ENCODE data around the gene CKAP4. TPM values are rescaled to one million over a fixed set of nuclear protein-coding genes. Genes with fewer than 3 reads are reported as not detected.

The CKAP4 gene
- total RNA-seq, 2 donors from 2014 or later, result 12.0 to 14.2 TPM

DNA sequence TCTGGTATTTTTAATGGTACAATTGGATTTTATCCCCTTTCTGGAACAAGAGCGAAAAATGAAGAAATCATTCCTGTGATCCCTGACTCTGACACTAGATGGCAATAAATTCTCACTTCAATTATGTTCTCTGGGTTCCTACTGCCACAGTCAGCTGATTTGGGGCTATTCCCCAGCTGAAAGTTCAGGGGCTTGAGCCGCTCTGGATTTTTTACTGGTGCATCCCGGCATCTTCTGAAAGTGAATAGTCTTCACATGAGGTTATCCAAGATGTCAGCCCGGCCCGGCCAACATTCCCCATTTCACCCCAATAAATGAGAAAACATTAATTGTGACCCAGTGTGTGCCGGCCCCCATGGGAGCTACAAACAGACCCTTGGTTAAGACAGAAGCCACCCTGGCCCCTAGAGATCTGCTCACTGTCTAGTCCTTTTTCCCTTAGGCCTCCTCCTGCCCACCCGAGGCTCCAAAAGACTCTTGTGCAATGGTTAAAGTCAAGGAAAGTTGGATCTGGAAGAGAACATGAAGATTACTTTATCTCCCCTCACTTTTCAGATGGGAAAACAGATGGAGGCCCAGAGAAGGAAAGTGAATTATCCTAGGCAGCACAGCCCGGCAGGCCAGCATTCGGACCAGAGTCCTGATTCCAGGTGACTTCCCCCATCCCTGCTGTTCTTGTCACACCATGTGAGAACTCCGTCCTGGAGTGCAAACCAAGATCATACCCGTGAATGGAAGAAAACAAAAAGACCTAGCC lies 20.8 kb downstream of the CKAP4 start:
- ATAC-seq (replicated peaks in 1 of 2) (peak; percentile 39 to 51), DNase-seq (peak; percentile 16 to 24)
- H3K4me1 Mint-ChIP-seq (ENCODE audit: low read depth), result peaks cover 12% of the 10 kb centered on the region
- H3K4me3 Mint-ChIP-seq, result peak overlapping the region in 1 of 2 donors; percentile 5
- H3K27ac Mint-ChIP-seq, result peak overlapping the region; percentile 50
- H3K36me3 Mint-ChIP-seq (ENCODE audit: insufficient read depth in 2 of 2), result no peaks in the 10 kb centered on the region
- peaks cover 3% of the 10 kb centered on the region for H3K27me3 Mint-ChIP-seq (ENCODE audit: low read depth)
- H3K9me3 Mint-ChIP-seq, result no peaks in the 10 kb centered on the region

DNA sequence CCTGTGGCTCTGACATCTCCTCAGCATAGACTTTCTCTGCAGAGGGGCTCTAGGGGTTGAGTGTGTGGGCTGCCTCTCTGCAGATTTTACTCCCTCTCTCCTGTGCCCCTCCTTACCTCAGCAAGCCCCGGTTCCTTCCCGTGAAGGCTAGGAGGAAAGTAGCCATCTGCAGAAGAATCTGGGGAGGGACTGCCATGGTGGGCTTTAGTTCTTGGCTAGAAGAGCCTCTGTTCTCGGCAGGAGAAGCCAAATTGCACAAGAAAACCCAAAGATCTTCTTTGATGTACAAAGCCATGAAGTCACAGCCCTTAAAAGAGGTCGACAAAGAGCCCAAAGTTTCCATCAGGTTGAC lies 23.5 kb downstream of the CKAP4 start:
- peaks cover 10% of the 10 kb centered on the region for H3K27me3 Mint-ChIP-seq (ENCODE audit: low read depth)
- H3K36me3 Mint-ChIP-seq (ENCODE audit: insufficient read depth in 2 of 2), result no peaks in the 10 kb centered on the region
- peaks cover 19% of the 10 kb centered on the region for H3K4me1 Mint-ChIP-seq (ENCODE audit: low read depth)
- DNase-seq, result no peak
- H3K9me3 Mint-ChIP-seq, result no peaks in the 10 kb centered on the region
- no peak for ATAC-seq (replicated peaks in 1 of 2)
- no peak overlapping the region for H3K4me3 Mint-ChIP-seq
- H3K27ac Mint-ChIP-seq, result no peak overlapping the region

- Mint-ChIP-seq H3K27ac (no peak overlapping the region), H3K27me3 (ENCODE audit: low read depth) (peaks cover 15% of the 10 kb centered on the region), H3K4me1 (ENCODE audit: low read depth) (peaks cover 19% of the 10 kb centered on the region), H3K4me3 (no peak overlapping the region), H3K36me3 (ENCODE audit: insufficient read depth in 2 of 2) (peaks cover 2 to 5% of the 10 kb centered on the region in 2 donors), H3K9me3 (peaks cover 0 to 2% of the 10 kb centered on the region in 2 donors)
- DNase-seq (peak; percentile 70 to 79), ATAC-seq (replicated peaks in 1 of 2) (peak; percentile 75 to 77)
Measured at GRCh38 chr12:106223485-106224354, 24.1 kb downstream of the CKAP4 start.

DNA sequence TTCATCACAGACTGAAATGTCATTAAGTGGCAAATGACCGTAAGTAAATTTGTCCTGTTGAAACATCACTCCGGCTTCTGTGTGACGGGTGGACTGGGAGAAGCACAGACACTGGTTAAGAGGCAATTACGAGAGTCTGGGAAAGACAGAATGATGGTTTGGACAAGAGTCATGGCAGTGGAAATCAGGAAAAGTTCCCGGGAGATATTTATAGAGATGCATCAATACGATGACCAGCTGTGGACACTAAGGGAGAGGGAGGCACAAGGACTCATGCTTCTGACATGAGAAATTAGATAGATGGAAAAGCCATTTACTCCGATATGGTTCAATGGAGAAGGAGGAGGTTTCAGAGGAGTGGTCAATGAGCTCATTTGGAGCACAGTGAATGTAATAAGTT lies 27.3 kb downstream of the CKAP4 start:
- Mint-ChIP-seq H3K27me3 (ENCODE audit: low read depth) (peaks cover 30% of the 10 kb centered on the region), H3K9me3 (peaks cover 4 to 11% of the 10 kb centered on the region in 2 donors), H3K36me3 (ENCODE audit: insufficient read depth in 2 of 2) (peaks cover 5 to 17% of the 10 kb centered on the region in 2 donors), H3K27ac (no peak overlapping the region), H3K4me3 (no peak overlapping the region), H3K4me1 (ENCODE audit: low read depth) (peaks cover 10% of the 10 kb centered on the region)
- ATAC-seq (replicated peaks in 1 of 2), result no peak
- DNase-seq, result no peak

- DNase-seq (no peak), ATAC-seq (replicated peaks in 1 of 2) (no peak)
- Mint-ChIP-seq H3K9me3 (peaks cover 4 to 11% of the 10 kb centered on the region in 2 donors), H3K4me3 (no peak overlapping the region), H3K36me3 (ENCODE audit: insufficient read depth in 2 of 2) (peaks cover 5 to 17% of the 10 kb centered on the region in 2 donors), H3K27me3 (ENCODE audit: low read depth) (peaks cover 40% of the 10 kb centered on the region), H3K27ac (no peak overlapping the region), H3K4me1 (ENCODE audit: low read depth) (peaks cover 10% of the 10 kb centered on the region)
Measured at GRCh38 chr12:106219043-106219442, 28.8 kb downstream of the CKAP4 start.

DNA sequence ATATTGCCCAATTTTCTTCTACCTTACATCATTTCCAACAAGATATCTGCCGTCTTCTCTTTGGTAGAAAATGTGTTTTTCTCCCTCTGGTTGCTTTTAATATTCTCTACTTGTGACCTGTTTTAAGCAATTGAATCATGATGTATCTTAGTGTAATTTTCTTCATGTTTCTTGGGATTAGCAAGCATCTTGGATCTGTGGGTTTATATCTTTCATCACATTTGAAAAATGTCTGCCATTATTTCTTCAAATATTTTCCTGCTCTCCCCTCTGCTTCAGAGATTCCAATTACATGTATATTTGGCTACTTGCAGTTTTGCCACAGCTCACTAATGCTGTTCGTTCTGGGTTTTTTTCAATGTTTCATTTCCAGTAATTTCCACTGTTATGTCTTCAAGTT lies 30.1 kb downstream of the CKAP4 start:
- no peak overlapping the region for H3K27ac Mint-ChIP-seq
- H3K4me3 Mint-ChIP-seq, result no peak overlapping the region
- peaks cover 40% of the 10 kb centered on the region for H3K27me3 Mint-ChIP-seq (ENCODE audit: low read depth)
- H3K4me1 Mint-ChIP-seq (ENCODE audit: low read depth), result peaks cover 10% of the 10 kb centered on the region
- no peak for ATAC-seq (replicated peaks in 1 of 2)
- peaks cover 5 to 17% of the 10 kb centered on the region in 2 donors for H3K36me3 Mint-ChIP-seq (ENCODE audit: insufficient read depth in 2 of 2)
- no peak for DNase-seq
- H3K9me3 Mint-ChIP-seq, result peaks cover 4 to 11% of the 10 kb centered on the region in 2 donors

GRCh38 chr12:106214571-106214970 lies 33.2 kb downstream of the CKAP4 start:
- peaks cover 5 to 17% of the 10 kb centered on the region in 2 donors for H3K36me3 Mint-ChIP-seq (ENCODE audit: insufficient read depth in 2 of 2)
- ATAC-seq (replicated peaks in 1 of 2), result no peak
- peaks cover 51% of the 10 kb centered on the region for H3K27me3 Mint-ChIP-seq (ENCODE audit: low read depth)
- H3K27ac Mint-ChIP-seq, result no peak overlapping the region
- no peak for DNase-seq
- no peak overlapping the region for H3K4me3 Mint-ChIP-seq
- no peaks in the 10 kb centered on the region for H3K4me1 Mint-ChIP-seq (ENCODE audit: low read depth)
- H3K9me3 Mint-ChIP-seq, result peaks cover 4 to 11% of the 10 kb centered on the region in 2 donors

GRCh38 chr12:106213662-106214061 lies 34.2 kb downstream of the CKAP4 start:
- no peak for ATAC-seq (replicated peaks in 1 of 2)
- DNase-seq, result no peak
- peaks cover 4 to 11% of the 10 kb centered on the region in 2 donors for H3K36me3 Mint-ChIP-seq (ENCODE audit: insufficient read depth in 2 of 2)
- peaks cover 51% of the 10 kb centered on the region for H3K27me3 Mint-ChIP-seq (ENCODE audit: low read depth)
- no peak overlapping the region for H3K27ac Mint-ChIP-seq
- no peak overlapping the region for H3K4me3 Mint-ChIP-seq
- H3K9me3 Mint-ChIP-seq, result peaks cover 4 to 9% of the 10 kb centered on the region in 2 donors
- no peaks in the 10 kb centered on the region for H3K4me1 Mint-ChIP-seq (ENCODE audit: low read depth)

- H3K27me3 Mint-ChIP-seq (ENCODE audit: low read depth), result peaks cover 47% of the 10 kb centered on the region
- no peak for DNase-seq
- H3K27ac Mint-ChIP-seq, result no peak overlapping the region
- H3K36me3 Mint-ChIP-seq (ENCODE audit: insufficient read depth in 2 of 2), result no peaks in the 10 kb centered on the region
- H3K9me3 Mint-ChIP-seq, result no peaks in the 10 kb centered on the region
- no peaks in the 10 kb centered on the region for H3K4me1 Mint-ChIP-seq (ENCODE audit: low read depth)
- no peak overlapping the region for H3K4me3 Mint-ChIP-seq
- ATAC-seq (replicated peaks in 1 of 2), result no peak
Measured at GRCh38 chr12:106211973-106212372, 35.8 kb downstream of the CKAP4 start.

- no peak overlapping the region for H3K4me3 Mint-ChIP-seq
- H3K36me3 Mint-ChIP-seq (ENCODE audit: insufficient read depth in 2 of 2), result peaks cover 0 to 2% of the 10 kb centered on the region in 2 donors
- H3K27me3 Mint-ChIP-seq (ENCODE audit: low read depth), result peaks cover 18% of the 10 kb centered on the region
- H3K4me1 Mint-ChIP-seq (ENCODE audit: low read depth), result no peaks in the 10 kb centered on the region
- H3K9me3 Mint-ChIP-seq, result peaks cover 0 to 3% of the 10 kb centered on the region in 2 donors
- no peak for DNase-seq
- no peak overlapping the region for H3K27ac Mint-ChIP-seq
- no peak for ATAC-seq (replicated peaks in 1 of 2)
Measured at GRCh38 chr12:106205208-106206069, 42.4 kb downstream of the CKAP4 start.

DNA sequence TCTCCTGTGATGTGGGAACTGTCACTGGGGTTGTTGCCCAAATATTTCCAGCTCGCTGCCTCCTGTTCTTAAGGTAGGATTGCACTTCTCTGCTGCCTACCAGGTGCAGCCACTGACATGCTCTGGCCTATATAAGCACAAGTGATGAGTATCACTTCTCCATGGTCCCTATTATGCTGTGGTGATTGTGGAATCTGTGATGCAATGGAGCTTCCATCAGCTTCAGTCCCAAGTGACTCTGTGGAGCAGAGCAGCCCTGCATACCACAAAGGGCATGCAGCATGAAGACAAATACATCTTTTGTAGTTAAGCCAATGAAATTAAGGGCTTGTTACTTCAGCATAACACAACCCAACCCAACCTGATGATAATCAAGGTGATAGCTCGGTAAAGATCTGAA lies 43.5 kb downstream of the CKAP4 start:
- H3K4me3 Mint-ChIP-seq, result no peak overlapping the region
- H3K27me3 Mint-ChIP-seq (ENCODE audit: low read depth), result peaks cover 7% of the 10 kb centered on the region
- H3K4me1 Mint-ChIP-seq (ENCODE audit: low read depth), result no peaks in the 10 kb centered on the region
- peaks cover 0 to 3% of the 10 kb centered on the region in 2 donors for H3K9me3 Mint-ChIP-seq
- no peak overlapping the region for H3K27ac Mint-ChIP-seq
- H3K36me3 Mint-ChIP-seq (ENCODE audit: insufficient read depth in 2 of 2), result peaks cover 0 to 2% of the 10 kb centered on the region in 2 donors
- no peak for DNase-seq
- no peak for ATAC-seq (replicated peaks in 1 of 2)

DNA sequence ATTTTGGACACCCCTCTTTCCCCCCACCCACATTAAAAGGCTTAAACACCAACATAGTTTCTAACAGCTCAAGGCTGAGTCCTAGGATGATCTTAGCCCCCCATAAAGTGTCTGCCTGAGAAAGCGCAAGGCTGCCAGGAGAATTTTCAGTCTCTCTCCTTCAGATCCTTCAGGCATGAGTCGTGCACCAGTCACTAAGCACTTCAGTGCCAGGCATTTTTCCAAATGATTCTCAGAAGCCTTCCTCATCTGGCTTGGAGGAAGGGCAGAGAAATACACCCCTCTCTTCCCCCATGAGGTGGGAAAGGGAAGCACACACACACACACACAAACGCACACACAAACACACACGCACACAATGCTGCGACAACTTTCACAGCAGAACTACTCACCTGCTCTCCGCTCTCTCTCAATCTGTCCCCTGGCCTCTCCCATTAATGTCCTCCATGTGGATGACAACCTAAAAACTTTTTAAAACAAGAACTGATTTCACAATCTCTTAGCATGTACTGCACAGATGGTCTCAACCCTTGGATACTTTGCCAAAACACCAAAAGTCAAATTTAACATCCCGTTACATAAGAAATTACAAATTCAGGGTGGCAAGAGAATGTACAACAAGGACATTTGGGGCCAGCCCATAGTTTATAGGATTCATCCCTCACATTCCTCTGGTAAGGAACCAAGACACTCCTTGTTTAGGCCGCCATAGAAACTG lies 49.8 kb downstream of the CKAP4 start:
- Mint-ChIP-seq H3K4me3 (no peak overlapping the region), H3K27ac (no peak overlapping the region), H3K4me1 (ENCODE audit: low read depth) (no peaks in the 10 kb centered on the region), H3K36me3 (ENCODE audit: insufficient read depth in 2 of 2) (peaks cover 0 to 1% of the 10 kb centered on the region in 2 donors), H3K9me3 (peaks cover 0 to 1% of the 10 kb centered on the region in 2 donors), H3K27me3 (ENCODE audit: low read depth) (peaks cover 19% of the 10 kb centered on the region)
- no peak for DNase-seq
- ATAC-seq (replicated peaks in 1 of 2), result no peak
